ENCODE results near the gene SRPK3.

GRCh38 chrX:153734871-153735270 is 46.0 kb upstream of the SRPK3 start:
- no peak for TF ChIP-seq CTCF (IDR thresholded peaks at IDR 0.05; ENCODE audit: low read depth, low read length)
- TF ChIP-seq POLR2A (IDR thresholded peaks at IDR 0.05; ENCODE audit: extremely low read depth, insufficient read length), result no peak
- TF ChIP-seq MAX (IDR thresholded peaks at IDR 0.05; ENCODE audit: low read depth, low read length), result no peak
- TF ChIP-seq MYC (IDR thresholded peaks at IDR 0.05; ENCODE audit: low read depth, low read length), result no peak
